PC-9 (cell line): ENCODE measurements around the gene KCNAB2. TPM values are rescaled to one million over a fixed set of nuclear protein-coding genes. Genes with fewer than 3 reads are reported as not detected.

Experiments used
- BruUV-seq: library from RNA; stranded (reverse); fragments of 400-500 nt; replicated peaks from 2 replicates; lab custom pipeline; 2021; lab: Mats Ljungman, UMichigan
- CTCF ChIA-PET: fragments of 300-600 bp; sonication (Branson Sonifier 250); formaldehyde crosslinking; loops from one replicate; lab custom pipeline; 2022; ENCODE audit warnings: antibody characterized with exemption; lab: Charles Lee
- POLR2A ChIA-PET: fragments of 300-600 bp; sonication (Branson Sonifier 250); formaldehyde crosslinking; loops from one replicate; lab custom pipeline; 2022; ENCODE audit warnings: antibody characterized with exemption; ENCODE audit not compliant: unreplicated experiment; lab: Charles Lee
- DNase-seq, 2 experiments: peaks; one replicate each; pipeline versions ENCODE4 v3.0.0 to v3.0.0-alpha.2; 2015 to 2022; ENCODE audit warnings: mixed read lengths in 1 of 2
- H2AFZ ChIP-seq: fragments of 200-600 bp; sonication (generic); 2 replicates; pipeline ENCODE4 v1.8.1; 2017; ENCODE audit warnings: antibody characterized with exemption
- H3F3A ChIP-seq: fragments of 200-600 bp; sonication (generic); 2 replicates; pipeline ENCODE4 v1.8.1; 2017; ENCODE audit warnings: antibody characterized with exemption, mild to moderate bottlenecking, low read depth; ENCODE audit not compliant: insufficient read depth
- H3K27ac ChIP-seq: fragments of 200-600 bp; sonication (generic); 2 replicates; pipeline ENCODE4 v1.6.1; 2016; ENCODE audit warnings: mixed run types
- H3K27me3 ChIP-seq: fragments of 200-600 bp; sonication (generic); 2 replicates; pipeline ENCODE4 v1.6.1; 2016; ENCODE audit warnings: low read depth, mixed run types; ENCODE audit not compliant: insufficient read depth
- H3K36me3 ChIP-seq: fragments of 200-600 bp; sonication (generic); 2 replicates; pipeline ENCODE4 v1.6.1; 2016; ENCODE audit warnings: low read depth, mixed run types
- H3K4me1 ChIP-seq: fragments of 200-600 bp; sonication (generic); replicated peaks from 2 replicates; pipeline ENCODE4 v1.6.1; 2016; ENCODE audit warnings: mixed run types; ENCODE audit not compliant: insufficient read depth
- H3K4me2 ChIP-seq: fragments of 200-600 bp; sonication (generic); 2 replicates; pipeline ENCODE4 v1.6.1; 2017; ENCODE audit warnings: mixed run types
- H3K4me3 ChIP-seq: fragments of 200-600 bp; sonication (generic); 2 replicates; pipeline ENCODE4 v1.6.1; 2016; ENCODE audit warnings: mixed run types
- H3K79me2 ChIP-seq: fragments of 200-600 bp; sonication (generic); 2 replicates; pipeline ENCODE4 v1.6.1; 2017; ENCODE audit warnings: low read depth, mixed run types
- H3K9me2 ChIP-seq: fragments of 200-600 bp; sonication (generic); 2 replicates; pipeline ENCODE4 v1.8.1; 2017; ENCODE audit warnings: mild to moderate bottlenecking; ENCODE audit not compliant: insufficient read depth
- H3K9me3 ChIP-seq: fragments of 200-600 bp; sonication (generic); 2 replicates; pipeline ENCODE4 v1.8.1; 2016; ENCODE audit warnings: low read depth; ENCODE audit not compliant: insufficient read depth
- H4K20me1 ChIP-seq: fragments of 200-600 bp; sonication (generic); 2 replicates; pipeline ENCODE4 v1.8.1; 2017; ENCODE audit not compliant: insufficient read depth
- EZH2 ChIP-seq: fragments of 200-600 bp; sonication (generic); IDR thresholded peaks from 2 replicates; pipeline ENCODE4 v1.8.0; 2017; ENCODE audit warnings: antibody characterized with exemption, low read depth
- intact Hi-C: fragments of 100-400 bp; cut with micrococcal nuclease; formaldehyde crosslinking; loops from one replicate; pipeline ENCODE4 v1.10.0; 2022; ENCODE audit not compliant: unreplicated experiment
- total RNA-seq: library from RNA; stranded (reverse); gene quantifications from 2 replicates; pipeline ENCODE4 v1.2.3, GENCODE V29; 2021
- TF ChIP-seq, protein P1 (sequence below): fragments of 200-600 bp; sonication (generic); conservative IDR thresholded peaks from 2 replicates; pipeline ENCODE4 v1.6.1; 2017; ENCODE audit warnings: mixed run types, antibody characterized with exemption, mild to moderate bottlenecking, moderate library complexity

The KCNAB2 gene
- total RNA-seq, 1 experiment from 2014 or later: 19.6 TPM

DNA sequence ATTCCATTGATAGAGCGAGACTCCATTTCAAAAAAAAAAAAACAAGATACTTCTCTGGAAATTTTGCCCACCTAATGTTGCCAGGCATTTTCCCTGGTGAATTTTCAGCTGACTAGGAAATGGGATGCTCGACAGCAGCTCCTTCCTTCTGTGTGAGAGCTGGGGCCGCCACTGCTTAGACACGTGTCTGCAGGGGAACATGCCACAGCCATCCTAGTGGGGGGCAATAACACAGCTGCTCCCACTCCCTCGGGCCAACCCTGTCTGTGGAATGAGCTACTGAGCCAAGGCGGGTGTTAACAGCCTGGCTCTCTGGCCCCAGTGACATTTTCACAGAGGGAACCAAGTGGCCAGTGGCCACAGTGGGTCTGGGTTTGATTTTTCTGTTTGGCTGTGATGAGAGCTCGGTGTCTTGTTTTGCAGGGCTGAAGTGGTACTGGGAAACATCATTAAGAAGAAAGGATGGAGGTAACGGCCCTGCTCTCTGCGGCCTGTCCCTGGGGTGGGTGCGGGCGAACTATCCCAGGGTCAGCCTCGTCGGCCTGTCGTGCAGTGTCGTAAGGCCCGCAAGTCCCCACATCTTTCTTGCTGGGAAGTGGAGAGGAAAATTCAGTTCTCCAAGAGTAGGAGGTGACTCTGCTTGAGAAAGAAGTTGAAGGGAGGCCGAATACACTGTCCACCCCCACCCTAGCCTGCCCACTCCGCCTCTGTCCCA, 39.2 kb downstream of the KCNAB2 start:
- Histone ChIP-seq H3K27me3 (peaks cover 4% of the 10 kb centered on the region; the same call in 1 of the 2 replicates), H3K9me3 (no peaks in the 10 kb centered on the region), H3K27ac (no peak overlapping the region), H3F3A (no peaks in the 10 kb centered on the region), H3K36me3 (no peaks in the 10 kb centered on the region), H3K9me2 (no peaks in the 10 kb centered on the region), H3K4me2 (no peak overlapping the region), H2AFZ (no peak overlapping the region), H3K4me1 (no peaks in the 10 kb centered on the region), H4K20me1 (no peaks in the 10 kb centered on the region), H3K79me2 (no peaks in the 10 kb centered on the region), H3K4me3 (no peak overlapping the region)
- no peak for DNase-seq
- TF ChIP-seq, protein P1, sequence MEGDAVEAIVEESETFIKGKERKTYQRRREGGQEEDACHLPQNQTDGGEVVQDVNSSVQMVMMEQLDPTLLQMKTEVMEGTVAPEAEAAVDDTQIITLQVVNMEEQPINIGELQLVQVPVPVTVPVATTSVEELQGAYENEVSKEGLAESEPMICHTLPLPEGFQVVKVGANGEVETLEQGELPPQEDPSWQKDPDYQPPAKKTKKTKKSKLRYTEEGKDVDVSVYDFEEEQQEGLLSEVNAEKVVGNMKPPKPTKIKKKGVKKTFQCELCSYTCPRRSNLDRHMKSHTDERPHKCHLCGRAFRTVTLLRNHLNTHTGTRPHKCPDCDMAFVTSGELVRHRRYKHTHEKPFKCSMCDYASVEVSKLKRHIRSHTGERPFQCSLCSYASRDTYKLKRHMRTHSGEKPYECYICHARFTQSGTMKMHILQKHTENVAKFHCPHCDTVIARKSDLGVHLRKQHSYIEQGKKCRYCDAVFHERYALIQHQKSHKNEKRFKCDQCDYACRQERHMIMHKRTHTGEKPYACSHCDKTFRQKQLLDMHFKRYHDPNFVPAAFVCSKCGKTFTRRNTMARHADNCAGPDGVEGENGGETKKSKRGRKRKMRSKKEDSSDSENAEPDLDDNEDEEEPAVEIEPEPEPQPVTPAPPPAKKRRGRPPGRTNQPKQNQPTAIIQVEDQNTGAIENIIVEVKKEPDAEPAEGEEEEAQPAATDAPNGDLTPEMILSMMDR: no peak
- no peak for TF ChIP-seq EZH2
- intact Hi-C loops: no loop called here
- CTCF ChIA-PET: interaction anchor here (0.6 kb wide), 1 partner anchor 76 kb away, joined by 4 read pairs; no protein-coding TSS in a partner anchor
- no TSS peak for BruUV-seq
- POLR2A ChIA-PET: no interaction called here

DNA sequence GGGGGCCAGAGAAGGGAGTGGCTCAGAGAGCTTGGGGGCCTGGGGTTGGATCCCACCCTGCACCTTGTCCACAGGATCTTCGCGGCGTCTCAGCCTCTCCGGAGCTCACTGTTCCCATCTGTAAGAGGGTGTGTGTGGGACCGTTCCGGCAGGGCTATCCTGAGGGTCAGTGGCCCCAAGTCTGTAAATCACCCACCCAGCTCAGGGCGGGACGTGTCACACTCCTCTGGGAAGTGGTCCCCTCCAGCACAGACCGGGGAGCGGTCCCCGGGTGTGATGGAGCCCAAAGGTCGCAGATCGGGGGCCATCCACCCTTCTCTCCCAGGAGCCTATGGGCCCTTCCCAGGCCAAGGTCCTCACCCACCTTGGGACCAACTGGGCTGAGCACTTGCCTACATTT, 40.0 kb downstream of the KCNAB2 start:
- H3K79me2 ChIP-seq: no peaks in the 10 kb centered on the region
- H3K27me3 ChIP-seq: peaks cover 6% of the 10 kb centered on the region; the same call in 1 of the 2 replicates
- BruUV-seq: no TSS peak
- H3K27ac ChIP-seq: no peak overlapping the region
- H3K9me2 ChIP-seq: no peaks in the 10 kb centered on the region
- no peaks in the 10 kb centered on the region for H3K36me3 ChIP-seq
- H3K9me3 ChIP-seq: no peaks in the 10 kb centered on the region
- H3K4me2 ChIP-seq: no peak overlapping the region
- no peak overlapping the region for H3K4me3 ChIP-seq
- CTCF ChIA-PET: no interaction called here
- intact Hi-C loops: no loop called here
- H3K4me1 ChIP-seq: no peaks in the 10 kb centered on the region
- TF ChIP-seq, protein P1: no peak
- TF ChIP-seq EZH2: no peak
- POLR2A ChIA-PET: no interaction called here
- no peak for DNase-seq
- H4K20me1 ChIP-seq: no peaks in the 10 kb centered on the region
- no peak overlapping the region for H2AFZ ChIP-seq
- no peaks in the 10 kb centered on the region for H3F3A ChIP-seq

DNA sequence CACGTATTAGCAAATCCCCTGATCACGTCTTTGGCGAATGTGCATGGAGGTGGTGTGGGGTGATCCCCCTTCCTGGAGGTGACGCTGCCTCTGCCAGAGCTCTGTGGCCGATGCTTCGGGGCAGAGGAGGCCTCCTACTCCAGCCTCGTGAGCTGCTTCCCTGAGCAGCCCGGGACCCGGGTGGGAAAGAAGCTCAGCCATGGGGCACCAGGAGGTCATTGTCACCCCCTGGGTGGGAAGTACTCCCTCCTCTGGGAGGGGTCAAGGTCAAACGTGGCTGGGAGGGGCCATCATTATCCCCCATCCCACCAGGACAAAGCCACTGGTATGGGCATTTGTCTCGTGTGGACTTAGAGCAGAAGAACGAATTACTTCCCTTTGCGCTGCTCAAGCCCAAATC, 40.7 kb downstream of the KCNAB2 start:
- BruUV-seq: no TSS peak
- Histone ChIP-seq H3K36me3 (no peaks in the 10 kb centered on the region), H3K27ac (no peak overlapping the region), H4K20me1 (no peaks in the 10 kb centered on the region), H2AFZ (no peak overlapping the region), H3K4me1 (no peaks in the 10 kb centered on the region), H3K27me3 (peaks cover 6% of the 10 kb centered on the region; the same call in 1 of the 2 replicates), H3K9me2 (no peaks in the 10 kb centered on the region), H3F3A (no peaks in the 10 kb centered on the region), H3K4me2 (no peak overlapping the region), H3K79me2 (no peaks in the 10 kb centered on the region), H3K4me3 (no peak overlapping the region), H3K9me3 (no peaks in the 10 kb centered on the region)
- no peak for TF ChIP-seq EZH2
- TF ChIP-seq, protein P1: no peak
- intact Hi-C loops: no loop called here
- CTCF ChIA-PET: no interaction called here
- DNase-seq: no peak
- POLR2A ChIA-PET: no interaction called here
